Tibial artery (tissue), 4 donors: ENCODE data around the gene ZNF521.

Source experiments
- DNase-seq, 2 donors: peaks; one replicate each; pipeline ENCODE4 v3.0.0-alpha.2; 2019
- H3K27ac ChIP-seq, 2 donors: fragments of 200-600 bp; sonication (generic) in 1 of 2; 1 replicate in 1 of 2; 2 replicates in 1 of 2; pipeline ENCODE4 v1.5.1; 2018 to 2019; ENCODE audit warnings: mild to moderate bottlenecking in 1 of 2
- H3K27me3 ChIP-seq, 2 donors: fragments of 200-600 bp; sonication (generic) in 1 of 2; one replicate each; pipeline versions ENCODE4 v1.5.1 to v1.6.0; 2016 to 2019
- H3K36me3 ChIP-seq, 3 donors: fragments of 200-600 bp; sonication (generic) in 2 of 3; one replicate each; pipeline ENCODE4 v1.5.1; 2016 to 2019; ENCODE audit warnings: mild to moderate bottlenecking in 2 of 3
- H3K4me1 ChIP-seq, 4 donors: fragments of 200-600 bp; sonication (generic) in 2 of 4; 1 replicate in 3 of 4; 2 replicates in 1 of 4; pipeline ENCODE4 v1.5.1; 2016 to 2019
- H3K4me3 ChIP-seq, 2 donors: fragments of 200-600 bp; sonication (generic) in 1 of 2; 1 replicate in 1 of 2; 2 replicates in 1 of 2; pipeline ENCODE4 v1.5.1; 2018 to 2019; ENCODE audit warnings: mild to moderate bottlenecking in 2 of 2
- H3K9me3 ChIP-seq, 3 donors: fragments of 200-600 bp; sonication (generic) in 1 of 3; one replicate each; pipeline ENCODE4 v1.5.1; 2016 to 2019
- intact Hi-C: fragments of 100-400 bp; cut with DNase I; formaldehyde crosslinking; loops from one replicate; pipeline ENCODE4 v1.15.0; 2023; ENCODE audit warnings: low total_unique reads
- TF ChIP-seq, protein P1 (sequence below), 2 experiments: fragments of 200-600 bp in 1 of 2; fragments of 450-650 bp in 1 of 2; IDR thresholded peaks; one replicate each; pipeline ENCODE4 v1.5.1; 2017 to 2019; ENCODE audit warnings: antibody characterized with exemption in 2 of 2, mild to moderate bottlenecking in 1 of 2, moderate library complexity in 1 of 2

Gene ZNF521

DNA sequence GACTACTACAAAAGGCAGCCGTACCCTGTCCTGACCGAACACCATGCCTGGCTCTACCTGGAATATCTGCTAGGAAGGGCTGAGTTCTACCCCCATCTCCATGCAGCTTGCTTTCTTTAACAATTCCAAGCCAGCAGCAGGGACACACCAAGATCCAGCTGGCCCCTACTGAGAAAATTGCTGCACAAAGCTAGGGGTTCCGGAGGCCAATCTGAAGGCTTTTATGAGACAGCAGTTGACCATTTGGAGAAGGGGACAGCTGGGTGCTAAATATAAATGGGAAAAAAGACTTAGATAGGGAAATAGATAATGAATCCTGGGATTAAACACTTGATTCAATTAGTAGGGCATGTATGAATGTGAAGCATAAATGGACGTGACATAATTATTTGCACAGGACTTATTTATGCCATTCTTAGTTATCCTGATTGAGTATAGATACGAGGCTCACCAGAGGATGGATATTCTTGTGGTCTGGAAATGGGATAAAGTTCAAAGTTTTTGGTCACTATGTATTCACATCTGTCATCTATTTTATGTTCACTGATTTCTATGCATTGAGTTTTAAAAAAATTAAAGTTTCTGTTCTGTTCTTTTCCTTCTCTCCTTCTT, 204.0 kb downstream of the ZNF521 start:
- H3K9me3 ChIP-seq, result no peaks in the 10 kb centered on the region
- TF ChIP-seq, protein P1, sequence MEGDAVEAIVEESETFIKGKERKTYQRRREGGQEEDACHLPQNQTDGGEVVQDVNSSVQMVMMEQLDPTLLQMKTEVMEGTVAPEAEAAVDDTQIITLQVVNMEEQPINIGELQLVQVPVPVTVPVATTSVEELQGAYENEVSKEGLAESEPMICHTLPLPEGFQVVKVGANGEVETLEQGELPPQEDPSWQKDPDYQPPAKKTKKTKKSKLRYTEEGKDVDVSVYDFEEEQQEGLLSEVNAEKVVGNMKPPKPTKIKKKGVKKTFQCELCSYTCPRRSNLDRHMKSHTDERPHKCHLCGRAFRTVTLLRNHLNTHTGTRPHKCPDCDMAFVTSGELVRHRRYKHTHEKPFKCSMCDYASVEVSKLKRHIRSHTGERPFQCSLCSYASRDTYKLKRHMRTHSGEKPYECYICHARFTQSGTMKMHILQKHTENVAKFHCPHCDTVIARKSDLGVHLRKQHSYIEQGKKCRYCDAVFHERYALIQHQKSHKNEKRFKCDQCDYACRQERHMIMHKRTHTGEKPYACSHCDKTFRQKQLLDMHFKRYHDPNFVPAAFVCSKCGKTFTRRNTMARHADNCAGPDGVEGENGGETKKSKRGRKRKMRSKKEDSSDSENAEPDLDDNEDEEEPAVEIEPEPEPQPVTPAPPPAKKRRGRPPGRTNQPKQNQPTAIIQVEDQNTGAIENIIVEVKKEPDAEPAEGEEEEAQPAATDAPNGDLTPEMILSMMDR (IDR thresholded peaks at IDR 0.05), result no peak
- no peaks in the 10 kb centered on the region for H3K27me3 ChIP-seq
- H3K4me3 ChIP-seq, result no peak overlapping the region
- intact Hi-C loops, result no loop called here
- no peaks in the 10 kb centered on the region for H3K4me1 ChIP-seq
- H3K36me3 ChIP-seq, result no peaks in the 10 kb centered on the region
- H3K27ac ChIP-seq, result no peak overlapping the region
- no peak for DNase-seq

DNA sequence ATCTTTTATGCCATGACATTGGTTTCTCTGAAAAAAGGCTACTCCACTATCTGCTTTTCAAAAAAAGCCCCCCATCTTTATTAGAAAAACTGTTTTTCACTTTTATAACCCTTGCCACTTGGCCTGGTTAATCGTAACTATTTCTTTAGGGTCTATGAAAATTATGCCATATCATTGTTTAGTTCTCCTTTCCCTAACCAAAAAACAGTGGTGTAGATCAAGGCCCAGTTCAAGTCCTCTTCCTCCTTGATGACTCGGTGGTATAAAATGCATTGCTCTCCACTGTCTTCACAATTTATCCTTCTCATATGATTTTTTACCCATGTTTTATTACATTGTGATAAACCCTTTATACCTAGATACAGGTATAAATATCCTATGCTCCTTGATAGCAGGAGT, 205.5 kb downstream of the ZNF521 start:
- Histone ChIP-seq H3K36me3 (no peaks in the 10 kb centered on the region), H3K27ac (no peak overlapping the region), H3K27me3 (no peaks in the 10 kb centered on the region), H3K9me3 (no peaks in the 10 kb centered on the region), H3K4me1 (no peaks in the 10 kb centered on the region), H3K4me3 (no peak overlapping the region)
- TF ChIP-seq, protein P1 (IDR thresholded peaks at IDR 0.05), result no peak
- DNase-seq, result no peak
- intact Hi-C loops, result no loop called here

DNA sequence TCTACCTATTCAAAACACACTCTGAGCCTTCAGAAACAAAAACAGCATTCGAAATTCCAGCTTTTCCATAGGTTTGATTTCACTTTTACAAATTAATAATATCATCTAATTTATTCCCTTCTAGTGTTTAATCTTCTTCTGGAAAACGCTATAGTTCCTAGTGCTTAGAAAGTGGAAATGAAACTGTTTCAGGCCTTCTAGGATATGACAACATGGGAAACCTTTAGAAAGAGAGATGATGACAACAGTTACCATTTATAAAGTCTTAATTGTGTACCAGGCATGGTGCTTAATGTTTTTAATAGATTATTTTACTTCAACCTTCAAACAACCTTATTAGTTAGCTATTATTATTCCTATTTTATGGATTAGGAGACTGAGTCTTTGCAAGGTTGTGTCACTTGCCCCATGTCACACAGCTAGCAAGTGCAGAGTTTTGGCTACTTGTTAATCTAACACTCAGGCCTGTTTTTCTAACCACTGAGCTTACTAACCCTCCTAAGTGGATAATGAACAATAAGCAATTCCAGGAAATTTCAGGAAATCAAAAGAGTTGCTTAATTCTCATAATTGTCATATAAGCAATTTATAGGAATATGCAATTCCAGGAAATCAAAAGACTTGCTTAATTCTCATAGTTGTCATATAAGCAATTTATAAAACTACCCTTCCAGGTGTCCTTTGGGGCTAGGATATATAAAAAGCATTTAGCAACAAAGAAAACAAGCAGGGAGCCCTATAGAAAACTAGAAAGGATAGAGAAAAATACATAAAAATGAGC, 206.0 kb downstream of the ZNF521 start:
- no peaks in the 10 kb centered on the region for H3K36me3 ChIP-seq
- H3K27ac ChIP-seq, result no peak overlapping the region
- no peaks in the 10 kb centered on the region for H3K4me1 ChIP-seq
- intact Hi-C loops, result no loop called here
- TF ChIP-seq, protein P1 (IDR thresholded peaks at IDR 0.05), result no peak
- H3K27me3 ChIP-seq, result no peaks in the 10 kb centered on the region
- DNase-seq, result no peak
- H3K9me3 ChIP-seq, result no peaks in the 10 kb centered on the region
- no peak overlapping the region for H3K4me3 ChIP-seq

DNA sequence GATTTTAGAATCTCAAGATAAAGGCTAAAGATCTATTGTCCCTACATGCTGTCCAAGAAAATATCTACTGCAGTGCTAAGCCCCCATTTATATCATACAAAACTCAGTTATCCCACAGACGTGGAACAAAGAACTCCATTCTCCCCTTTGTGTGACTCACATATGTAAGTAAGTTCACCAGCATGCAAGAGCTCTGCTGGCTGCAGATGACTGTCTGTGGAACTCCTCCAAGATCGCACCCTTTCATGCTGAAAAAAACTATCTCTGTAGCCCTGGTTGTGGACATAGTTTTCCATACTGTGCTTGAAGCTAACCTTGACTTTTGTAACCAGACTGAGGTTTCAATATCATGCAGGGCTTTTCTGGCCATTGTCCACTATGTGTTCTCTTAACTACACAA, 207.1 kb downstream of the ZNF521 start:
- DNase-seq, result no peak
- no peaks in the 10 kb centered on the region for H3K36me3 ChIP-seq
- H3K9me3 ChIP-seq, result no peaks in the 10 kb centered on the region
- no peaks in the 10 kb centered on the region for H3K4me1 ChIP-seq
- no peak overlapping the region for H3K4me3 ChIP-seq
- no peak overlapping the region for H3K27ac ChIP-seq
- H3K27me3 ChIP-seq, result no peaks in the 10 kb centered on the region
- intact Hi-C loops, result no loop called here
- TF ChIP-seq, protein P1 (IDR thresholded peaks at IDR 0.05), result no peak

DNA sequence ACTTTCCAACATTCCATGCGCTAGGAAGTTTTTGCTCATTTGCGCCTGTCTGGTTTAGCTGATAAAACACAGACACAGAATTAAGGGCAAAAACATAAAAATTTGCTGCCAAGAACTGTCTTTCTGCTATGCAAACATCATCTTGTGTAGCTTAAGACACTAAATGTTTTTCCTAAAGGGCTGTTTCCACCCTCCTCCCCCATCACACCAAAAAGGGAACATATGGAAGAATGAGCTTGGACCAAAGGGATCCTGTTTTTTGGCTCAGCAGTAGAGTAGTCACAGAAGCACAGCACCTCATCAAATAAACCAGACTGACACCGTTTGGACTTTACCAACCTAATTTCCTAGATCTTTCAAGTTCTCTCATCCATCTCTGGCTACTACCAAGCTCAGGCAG, 210.1 kb downstream of the ZNF521 start:
- H3K4me3 ChIP-seq, result no peak overlapping the region
- H3K27me3 ChIP-seq, result no peaks in the 10 kb centered on the region
- no peaks in the 10 kb centered on the region for H3K36me3 ChIP-seq
- peaks cover 0 to 4% (median 0%) of the 10 kb centered on the region in 4 donors for H3K4me1 ChIP-seq
- H3K27ac ChIP-seq, result no peak overlapping the region
- no peaks in the 10 kb centered on the region for H3K9me3 ChIP-seq
- no peak for DNase-seq
- intact Hi-C loops, result no loop called here
- TF ChIP-seq, protein P1 (IDR thresholded peaks at IDR 0.05), result no peak
